ENCODE results near the gene LSM14A.

- no peak for TF ChIP-seq CTCF (IDR thresholded peaks at IDR 0.05; ENCODE audit: low read length)
- no peak for TF ChIP-seq EZH2 (optimal IDR thresholded peaks at IDR 0.05; ENCODE audit: low read depth, low read length)
These were observed 106.5 kb downstream of the LSM14A start for GRCh38 chr19:34278783-34279182.

All from MM.1S (cell line).